ENCODE data around the gene ULBP2.

GRCh38 chr6:149995971-149996370 is 54.2 kb downstream of the ULBP2 start:
- TF ChIP-seq CTCF (IDR thresholded peaks at IDR 0.05) (no peak), POLR2A (IDR thresholded peaks at IDR 0.05) (no peak)

Data from heart left ventricle (tissue), 13 donors.